Measurements from ENCODE around the gene UPF2. TPM values are rescaled to one million over a fixed set of nuclear protein-coding genes. Genes with fewer than 3 reads are reported as not detected.

Gene UPF2
- total and polyA plus RNA-seq, 12 donors, result 5.1 to 24.3 (median 12.1) TPM

- peaks cover 0 to 66% of the 10 kb centered on the region in 2 donors for H3K36me3 ChIP-seq (replicated peaks in 1 of 2)
- no peak for TF ChIP-seq CTCF (IDR thresholded peaks at IDR 0.05)
- TF ChIP-seq POLR2A (IDR thresholded peaks at IDR 0.05), result no peak
- intact Hi-C loops (cut with DNase I), result no loop called here
- 93 to 99% (median 95%) methylated on average over 4 of the region's 4 CpGs for WGBS, 4 donors
- no peaks in the 10 kb centered on the region for H3K9me3 ChIP-seq (replicated peaks in 1 of 3)
- no peak overlapping the region for H3K4me3 ChIP-seq
- no peak overlapping the region for H3K27ac ChIP-seq
- H3K4me1 ChIP-seq (replicated peaks in 1 of 2), result peaks cover 0 to 5% of the 10 kb centered on the region in 2 donors
- no peaks in the 10 kb centered on the region for H3K27me3 ChIP-seq
- no peak for DNase-seq
These were observed 111.6 kb downstream of the UPF2 start for GRCh38 chr10:11931038-11931437.

GRCh38 chr10:11930312-11930978 is 112.2 kb downstream of the UPF2 start:
- TF ChIP-seq CTCF (IDR thresholded peaks at IDR 0.05) (no peak), POLR2A (IDR thresholded peaks at IDR 0.05) (no peak)
- Histone ChIP-seq H3K27me3 (no peaks in the 10 kb centered on the region), H3K4me1 (replicated peaks in 1 of 2) (peaks cover 0 to 5% of the 10 kb centered on the region in 2 donors), H3K27ac (no peak overlapping the region), H3K4me3 (no peak overlapping the region), H3K9me3 (replicated peaks in 1 of 3) (no peaks in the 10 kb centered on the region), H3K36me3 (replicated peaks in 1 of 2) (peaks cover 0 to 66% of the 10 kb centered on the region in 2 donors)
- intact Hi-C loops (cut with DNase I), result no loop called here
- no peak for DNase-seq
- 91 to 97% (median 97%) methylated on average over 8 of the region's 8 CpGs for WGBS, 4 donors

GRCh38 chr10:11927746-11928145 is 114.9 kb downstream of the UPF2 start:
- Histone ChIP-seq H3K4me3 (no peak overlapping the region), H3K9me3 (replicated peaks in 1 of 3) (no peaks in the 10 kb centered on the region), H3K27ac (no peak overlapping the region), H3K27me3 (no peaks in the 10 kb centered on the region), H3K36me3 (replicated peaks in 1 of 2) (peaks cover 0 to 74% of the 10 kb centered on the region in 2 donors), H3K4me1 (replicated peaks in 1 of 2) (no peaks in the 10 kb centered on the region)
- TF ChIP-seq CTCF (IDR thresholded peaks at IDR 0.05) (no peak), POLR2A (IDR thresholded peaks at IDR 0.05) (no peak)
- 92 to 100% (median 96%) methylated on average over 3 of the region's 3 CpGs for WGBS, 4 donors
- no peak for DNase-seq
- intact Hi-C loops (cut with DNase I), result no loop called here

- intact Hi-C loops (cut with DNase I), result no loop called here
- DNase-seq, result no peak
- Histone ChIP-seq H3K4me1 (replicated peaks in 1 of 2) (no peaks in the 10 kb centered on the region), H3K27ac (no peak overlapping the region), H3K36me3 (replicated peaks in 1 of 2) (peaks cover 0 to 48% of the 10 kb centered on the region in 2 donors), H3K4me3 (no peak overlapping the region), H3K27me3 (no peaks in the 10 kb centered on the region), H3K9me3 (replicated peaks in 1 of 3) (no peaks in the 10 kb centered on the region)
- no peak for TF ChIP-seq CTCF (IDR thresholded peaks at IDR 0.05)
- TF ChIP-seq POLR2A (IDR thresholded peaks at IDR 0.05), result no peak
- 69 to 80% (median 73%) methylated on average over 11 of the region's 11 CpGs for WGBS, 4 donors
These were observed 120.7 kb downstream of the UPF2 start for GRCh38 chr10:11921800-11922392.

All from adrenal gland (tissue), 12 donors.